Ramos (cell line): ENCODE data around the gene KLHL3.

Experiments
- in situ Hi-C: fragments of 300-500 bp; cut with MboI; formaldehyde crosslinking; loops from one replicate; pipeline ENCODE4 v1.14.3; 2022; ENCODE audit warnings: low sequenced_read_pairs; ENCODE audit not compliant: unreplicated experiment

The KLHL3 gene

GRCh38 chr5:137712139-137712667 is 23.7 kb downstream of the KLHL3 start:
- in situ Hi-C loops, result no loop called here

- in situ Hi-C loops, result no loop called here
These were observed 25.8 kb downstream of the KLHL3 start for GRCh38 chr5:137710086-137710485.

- in situ Hi-C loops, result no loop called here
These were observed 26.9 kb downstream of the KLHL3 start for GRCh38 chr5:137708796-137709559.

- in situ Hi-C loops, result no loop called here
These were observed 27.8 kb downstream of the KLHL3 start for GRCh38 chr5:137708062-137708461.

- in situ Hi-C loops, result no loop called here
These were observed 29.0 kb downstream of the KLHL3 start for GRCh38 chr5:137706841-137707240.

GRCh38 chr5:137705106-137705505 is 30.8 kb downstream of the KLHL3 start:
- in situ Hi-C loops, result no loop called here

- in situ Hi-C loops, result no loop called here
These were observed 32.3 kb downstream of the KLHL3 start for GRCh38 chr5:137703565-137703964.

- in situ Hi-C loops, result no loop called here
These were observed 35.6 kb downstream of the KLHL3 start for GRCh38 chr5:137700282-137700680.

GRCh38 chr5:137699336-137700281 is 36.3 kb downstream of the KLHL3 start:
- in situ Hi-C loops, result no loop called here

GRCh38 chr5:137696481-137696880 is 39.4 kb downstream of the KLHL3 start:
- in situ Hi-C loops, result no loop called here

GRCh38 chr5:137695651-137696428 is 40.0 kb downstream of the KLHL3 start:
- in situ Hi-C loops, result no loop called here

- in situ Hi-C loops, result no loop called here
These were observed 41.8 kb downstream of the KLHL3 start for GRCh38 chr5:137693951-137694721.

GRCh38 chr5:137693307-137693950 is 42.5 kb downstream of the KLHL3 start:
- in situ Hi-C loops, result no loop called here

- in situ Hi-C loops, result no loop called here
These were observed 46.6 kb downstream of the KLHL3 start for GRCh38 chr5:137689306-137689705.

- in situ Hi-C loops, result no loop called here
These were observed 47.6 kb downstream of the KLHL3 start for GRCh38 chr5:137688210-137688840.

GRCh38 chr5:137684761-137685160 is 51.1 kb downstream of the KLHL3 start:
- in situ Hi-C loops, result no loop called here

- in situ Hi-C loops, result no loop called here
These were observed 54.7 kb downstream of the KLHL3 start for GRCh38 chr5:137681191-137681590.

- in situ Hi-C loops, result no loop called here
These were observed 56.0 kb downstream of the KLHL3 start for GRCh38 chr5:137679910-137680309.

GRCh38 chr5:137679195-137679594 is 56.7 kb downstream of the KLHL3 start:
- in situ Hi-C loops, result no loop called here
